Pancreas (tissue), 10 donors: ENCODE measurements around the gene GLMP. TPM values are rescaled to one million over a fixed set of nuclear protein-coding genes. Genes with fewer than 3 reads are reported as not detected.
A peak's percentile ranks its signal among the peaks of the same experiment; 100 is the strongest.

Experiments
- ATAC-seq, 4 donors: fragments of 200-7000 bp; cut with Tn5 transposase; one replicate each; pipeline versions ENCODE4 v1.8.0 to v1.9.1; 2020; ENCODE audit warnings: mild to moderate bottlenecking in 4 of 4, moderate library complexity in 4 of 4
- DNase-seq, 6 donors: peaks; one replicate each; pipeline ENCODE4 v3.0.0-alpha.2; 2020
- FAIRE-seq: peaks from 2 replicates; lab custom pipeline; 2012; peaks lifted over from hg19 to GRCh38; lab: Jason Lieb, UNC
- H3K27ac ChIP-seq, 4 donors: fragments of 200-600 bp; sonication (generic); 1 replicate in 3 of 4; 2 replicates in 1 of 4; pipeline versions ENCODE4 v1.5.0 to v1.8.0; 2020
- H3K27me3 ChIP-seq, 4 donors: fragments of 200-600 bp; one replicate each; pipeline ENCODE4 v1.8.0; 2021
- H3K36me3 ChIP-seq, 3 donors: fragments of 200-600 bp; sonication (generic) in 1 of 3; one replicate each; pipeline versions ENCODE4 v1.5.0 to v1.8.0; 2020 to 2021
- H3K4me1 ChIP-seq, 3 donors: fragments of 200-600 bp; one replicate each; pipeline ENCODE4 v1.8.0; 2021
- H3K4me3 ChIP-seq, 4 donors: fragments of 200-600 bp; sonication (generic) in 2 of 4; one replicate each; pipeline versions ENCODE4 v1.5.0 to v1.8.0; 2020 to 2021
- H3K9me3 ChIP-seq, 4 donors: fragments of 200-600 bp; one replicate each; pipeline ENCODE4 v1.8.0; 2021
- WGBS, 2 donors: extraction: QIAGEN DNeasy Blood & Tissue Kit; methylation state at CpG; one replicate each; pipeline ENCODE4 v1.1.7; 2013; 5-methylcytosine and 5-hydroxymethylcytosine counted together
- intact Hi-C, 3 donors: fragments of 100-400 bp; cut with DNase I; formaldehyde crosslinking; loops; one replicate each; pipeline versions ENCODE4 v1.11.1 to v1.14.2; 2022
- polyA plus RNA-seq, 2 donors: library from polyadenylated mRNA; stranded (reverse); fragments of 200-250 nt; gene quantifications; one replicate each; pipeline ENCODE4 v1.2.3, GENCODE V29; 2013
- total RNA-seq, 6 donors: library from RNA; stranded (reverse); fragmentation: NEBNext Ultra II Directional in 4 of 6; extraction: Animal tissue kit (Norgen Biotek cat#: 25700) in 4 of 6; gene quantifications; one replicate each; pipeline versions ENCODE4 v1.2.1 to v1.2.4, GENCODE V29; 2021 to 2023
- TF ChIP-seq, protein P1 (sequence below), 4 donors: fragments of 200-600 bp; sonication (generic) in 3 of 4; IDR thresholded peaks; one replicate each; pipeline versions ENCODE4 v1.5.0 to v1.8.0; 2021; ENCODE audit warnings: antibody characterized with exemption in 4 of 4
- donor health status: healthy with polysubstance abuse.
- donor health status: DM: no; HTN: no; CAD: no; lungs with moderate emphysema.
- donor health status: DM: no; HTN: no; CAD: no.
- donor health status: control.
- donor health status: control.
- donor health status: Bipolar disorder and iron deficiency.
- donor health status: DM: yes; HTN: yes; CAD: no.
- donor health status: DM: no; HTN: no; CAD: no.
- donor health status: DM: no; HTN: no; CAD: no.
- donor health status: DM: yes; HTN: yes; CAD: no.

GLMP gene
- total and polyA plus RNA-seq, 8 donors = 11.1 to 32.5 (median 23.0) TPM

DNA sequence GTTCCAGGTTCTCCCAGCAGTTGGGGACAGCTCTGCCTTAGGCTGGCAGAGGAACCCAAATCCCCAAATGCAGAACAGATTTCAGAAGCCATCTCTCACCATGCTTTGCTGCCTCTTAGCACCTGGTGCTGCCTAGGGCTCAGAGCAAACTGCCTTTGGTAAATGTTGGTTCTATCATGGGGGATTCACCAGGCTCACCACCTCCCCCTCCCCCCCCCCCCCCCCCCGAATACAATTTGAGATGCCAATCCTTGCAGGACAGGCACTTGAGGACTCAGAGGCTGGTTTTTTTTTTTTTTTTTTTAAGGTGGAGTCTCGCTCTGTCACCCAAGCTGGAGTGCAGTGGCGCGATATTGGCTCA, 47.2 kb downstream of the GLMP start:
- WGBS, 2 donors = 68% methylated on average over 4 of the region's 4 CpGs; no CpG with 5 or more reads in 1 of the 2 donors
- no peaks in the 10 kb centered on the region for H3K27me3 ChIP-seq
- peaks cover 2 to 34% (median 9%) of the 10 kb centered on the region in 3 donors for H3K36me3 ChIP-seq
- FAIRE-seq (no peak), DNase-seq (no peak), ATAC-seq (no peak)
- H3K4me1 ChIP-seq = peaks cover 3 to 6% (median 6%) of the 10 kb centered on the region in 3 donors
- H3K27ac ChIP-seq = no peak overlapping the region
- TF ChIP-seq, protein P1, sequence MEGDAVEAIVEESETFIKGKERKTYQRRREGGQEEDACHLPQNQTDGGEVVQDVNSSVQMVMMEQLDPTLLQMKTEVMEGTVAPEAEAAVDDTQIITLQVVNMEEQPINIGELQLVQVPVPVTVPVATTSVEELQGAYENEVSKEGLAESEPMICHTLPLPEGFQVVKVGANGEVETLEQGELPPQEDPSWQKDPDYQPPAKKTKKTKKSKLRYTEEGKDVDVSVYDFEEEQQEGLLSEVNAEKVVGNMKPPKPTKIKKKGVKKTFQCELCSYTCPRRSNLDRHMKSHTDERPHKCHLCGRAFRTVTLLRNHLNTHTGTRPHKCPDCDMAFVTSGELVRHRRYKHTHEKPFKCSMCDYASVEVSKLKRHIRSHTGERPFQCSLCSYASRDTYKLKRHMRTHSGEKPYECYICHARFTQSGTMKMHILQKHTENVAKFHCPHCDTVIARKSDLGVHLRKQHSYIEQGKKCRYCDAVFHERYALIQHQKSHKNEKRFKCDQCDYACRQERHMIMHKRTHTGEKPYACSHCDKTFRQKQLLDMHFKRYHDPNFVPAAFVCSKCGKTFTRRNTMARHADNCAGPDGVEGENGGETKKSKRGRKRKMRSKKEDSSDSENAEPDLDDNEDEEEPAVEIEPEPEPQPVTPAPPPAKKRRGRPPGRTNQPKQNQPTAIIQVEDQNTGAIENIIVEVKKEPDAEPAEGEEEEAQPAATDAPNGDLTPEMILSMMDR (IDR thresholded peaks at IDR 0.05) = no peak
- intact Hi-C loops = no loop called here
- no peaks in the 10 kb centered on the region for H3K9me3 ChIP-seq
- H3K4me3 ChIP-seq = no peak overlapping the region

GRCh38 chr1:156247460-156248322, 47.8 kb downstream of the GLMP start, which contains the start of gene PAQR6:
Gene PAQR6 (minus strand): TSS chr1:156248056. CDS start chr1:156246731, 1,325 bp downstream.
- intact Hi-C loops = no loop called here
- FAIRE-seq (no peak), ATAC-seq (peak; percentile 12 to 56 (median 37)), DNase-seq (peak in 2 of 6 donors; percentile 26 to 35)
- Histone ChIP-seq H3K4me3 (no peak within 1 kb of the TSS), H3K4me1 (peaks cover 3 to 6% (median 6%) of the 10 kb centered on the region in 3 donors), H3K9me3 (no peaks in the 10 kb centered on the region), H3K36me3 (peaks cover 2 to 28% (median 6%) of the 10 kb centered on the region in 3 donors), H3K27me3 (no peaks in the 10 kb centered on the region), H3K27ac (no peak within 1 kb of the TSS)
- TF ChIP-seq, protein P1 (IDR thresholded peaks at IDR 0.05) = no peak
- 26 to 30% methylated on average over 12 to 16 of the region's 16 CpGs for WGBS, 2 donors

GRCh38 chr1:156246781-156247459, 48.6 kb downstream of the GLMP start:
- DNase-seq = peak in 1 of 6 donors; percentile 28
- Histone ChIP-seq H3K27me3 (no peaks in the 10 kb centered on the region), H3K4me3 (no peak overlapping the region), H3K36me3 (peaks cover 0 to 20% (median 0%) of the 10 kb centered on the region in 3 donors), H3K27ac (no peak overlapping the region), H3K9me3 (no peaks in the 10 kb centered on the region), H3K4me1 (peaks cover 3 to 6% (median 6%) of the 10 kb centered on the region in 3 donors)
- peak in 3 of 4 donors; percentile 22 to 37 (median 24) for ATAC-seq
- TF ChIP-seq, protein P1 (IDR thresholded peaks at IDR 0.05) = no peak
- 42 to 47% methylated on average over 16 of the region's 16 CpGs for WGBS, 2 donors
- intact Hi-C loops = no loop called here
- no peak for FAIRE-seq

- Histone ChIP-seq H3K4me3 (peak overlapping the region in 2 of 4 donors; percentile 36 to 45), H3K27ac (no peak overlapping the region), H3K27me3 (no peaks in the 10 kb centered on the region), H3K4me1 (peaks cover 3 to 6% (median 6%) of the 10 kb centered on the region in 3 donors), H3K9me3 (no peaks in the 10 kb centered on the region), H3K36me3 (peaks cover 0 to 14% (median 0%) of the 10 kb centered on the region in 3 donors)
- FAIRE-seq = no peak
- TF ChIP-seq, protein P1 (IDR thresholded peaks at IDR 0.05) = no peak
- intact Hi-C loops = no loop called here
- 53 to 69% methylated on average over 10 of the region's 10 CpGs for WGBS, 2 donors
- ATAC-seq = no peak
- DNase-seq = no peak
Observed at GRCh38 chr1:156246241-156246780, 49.2 kb downstream of the GLMP start.
